ENCODE measurements around the gene CD72.
"Not testable (repeated sequence)": the region's sequence is repeated elsewhere in the genome, so short reads cannot be mapped to it uniquely, and the experiment has no call there.

The CD72 gene

GRCh38 chr9:35615981-35616680 lies 2.1 kb downstream of the CD72 start:
- no peak for ATAC-seq
- TF ChIP-seq ZNF8 (CRISPR knock-in tag; IDR thresholded peaks at IDR 0.05) (no peak), CSDC2 (CRISPR knock-in tag; IDR thresholded peaks at IDR 0.05) (no peak), SNAI2 (CRISPR knock-in tag; IDR thresholded peaks at IDR 0.05) (no peak), RARB (CRISPR knock-in tag; IDR thresholded peaks at IDR 0.05) (no peak), ZC3H10 (CRISPR knock-in tag; IDR thresholded peaks at IDR 0.05) (no peak), ISL1 (CRISPR knock-in tag; IDR thresholded peaks at IDR 0.05) (no peak), ZFP30 (CRISPR knock-in tag; IDR thresholded peaks at IDR 0.05) (no peak)
- TF ChIP-seq, protein P1, sequence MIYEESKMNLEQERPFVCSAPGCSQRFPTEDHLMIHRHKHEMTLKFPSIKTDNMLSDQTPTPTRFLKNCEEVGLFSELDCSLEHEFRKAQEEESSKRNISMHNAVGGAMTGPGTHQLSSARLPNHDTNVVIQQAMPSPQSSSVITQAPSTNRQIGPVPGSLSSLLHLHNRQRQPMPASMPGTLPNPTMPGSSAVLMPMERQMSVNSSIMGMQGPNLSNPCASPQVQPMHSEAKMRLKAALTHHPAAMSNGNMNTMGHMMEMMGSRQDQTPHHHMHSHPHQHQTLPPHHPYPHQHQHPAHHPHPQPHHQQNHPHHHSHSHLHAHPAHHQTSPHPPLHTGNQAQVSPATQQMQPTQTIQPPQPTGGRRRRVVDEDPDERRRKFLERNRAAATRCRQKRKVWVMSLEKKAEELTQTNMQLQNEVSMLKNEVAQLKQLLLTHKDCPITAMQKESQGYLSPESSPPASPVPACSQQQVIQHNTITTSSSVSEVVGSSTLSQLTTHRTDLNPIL (CRISPR knock-in tag; IDR thresholded peaks at IDR 0.05; ENCODE audit: low read depth): no peak
- TF ChIP-seq, protein P2, sequence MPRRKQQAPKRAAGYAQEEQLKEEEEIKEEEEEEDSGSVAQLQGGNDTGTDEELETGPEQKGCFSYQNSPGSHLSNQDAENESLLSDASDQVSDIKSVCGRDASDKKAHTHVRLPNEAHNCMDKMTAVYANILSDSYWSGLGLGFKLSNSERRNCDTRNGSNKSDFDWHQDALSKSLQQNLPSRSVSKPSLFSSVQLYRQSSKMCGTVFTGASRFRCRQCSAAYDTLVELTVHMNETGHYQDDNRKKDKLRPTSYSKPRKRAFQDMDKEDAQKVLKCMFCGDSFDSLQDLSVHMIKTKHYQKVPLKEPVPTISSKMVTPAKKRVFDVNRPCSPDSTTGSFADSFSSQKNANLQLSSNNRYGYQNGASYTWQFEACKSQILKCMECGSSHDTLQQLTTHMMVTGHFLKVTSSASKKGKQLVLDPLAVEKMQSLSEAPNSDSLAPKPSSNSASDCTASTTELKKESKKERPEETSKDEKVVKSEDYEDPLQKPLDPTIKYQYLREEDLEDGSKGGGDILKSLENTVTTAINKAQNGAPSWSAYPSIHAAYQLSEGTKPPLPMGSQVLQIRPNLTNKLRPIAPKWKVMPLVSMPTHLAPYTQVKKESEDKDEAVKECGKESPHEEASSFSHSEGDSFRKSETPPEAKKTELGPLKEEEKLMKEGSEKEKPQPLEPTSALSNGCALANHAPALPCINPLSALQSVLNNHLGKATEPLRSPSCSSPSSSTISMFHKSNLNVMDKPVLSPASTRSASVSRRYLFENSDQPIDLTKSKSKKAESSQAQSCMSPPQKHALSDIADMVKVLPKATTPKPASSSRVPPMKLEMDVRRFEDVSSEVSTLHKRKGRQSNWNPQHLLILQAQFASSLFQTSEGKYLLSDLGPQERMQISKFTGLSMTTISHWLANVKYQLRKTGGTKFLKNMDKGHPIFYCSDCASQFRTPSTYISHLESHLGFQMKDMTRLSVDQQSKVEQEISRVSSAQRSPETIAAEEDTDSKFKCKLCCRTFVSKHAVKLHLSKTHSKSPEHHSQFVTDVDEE (CRISPR knock-in tag; IDR thresholded peaks at IDR 0.05): no peak

DNA sequence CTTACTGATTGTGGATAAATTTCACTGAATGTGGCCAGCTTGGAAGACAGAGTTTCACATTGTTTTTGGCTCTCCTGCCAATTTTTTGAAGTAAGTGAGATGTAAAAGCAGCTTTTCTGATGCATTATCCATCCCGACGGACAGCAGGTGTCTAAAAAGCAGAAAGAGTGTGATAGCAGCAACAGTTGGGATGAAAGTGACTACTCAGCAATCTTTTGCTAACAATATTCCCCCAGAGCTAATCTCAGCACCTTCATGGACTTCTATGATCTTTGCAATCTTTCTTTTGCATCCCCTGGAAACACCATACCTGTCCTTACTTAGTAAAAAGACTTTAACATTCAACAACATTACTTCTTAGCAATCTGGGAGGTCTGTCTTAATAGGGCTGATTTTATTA lies 5.4 kb downstream of the CD72 start:
- TF ChIP-seq TCF4 (CRISPR knock-in tag; IDR thresholded peaks at IDR 0.05; ENCODE audit: borderline replicate concordance): no peak
- TF ChIP-seq, protein P3, sequence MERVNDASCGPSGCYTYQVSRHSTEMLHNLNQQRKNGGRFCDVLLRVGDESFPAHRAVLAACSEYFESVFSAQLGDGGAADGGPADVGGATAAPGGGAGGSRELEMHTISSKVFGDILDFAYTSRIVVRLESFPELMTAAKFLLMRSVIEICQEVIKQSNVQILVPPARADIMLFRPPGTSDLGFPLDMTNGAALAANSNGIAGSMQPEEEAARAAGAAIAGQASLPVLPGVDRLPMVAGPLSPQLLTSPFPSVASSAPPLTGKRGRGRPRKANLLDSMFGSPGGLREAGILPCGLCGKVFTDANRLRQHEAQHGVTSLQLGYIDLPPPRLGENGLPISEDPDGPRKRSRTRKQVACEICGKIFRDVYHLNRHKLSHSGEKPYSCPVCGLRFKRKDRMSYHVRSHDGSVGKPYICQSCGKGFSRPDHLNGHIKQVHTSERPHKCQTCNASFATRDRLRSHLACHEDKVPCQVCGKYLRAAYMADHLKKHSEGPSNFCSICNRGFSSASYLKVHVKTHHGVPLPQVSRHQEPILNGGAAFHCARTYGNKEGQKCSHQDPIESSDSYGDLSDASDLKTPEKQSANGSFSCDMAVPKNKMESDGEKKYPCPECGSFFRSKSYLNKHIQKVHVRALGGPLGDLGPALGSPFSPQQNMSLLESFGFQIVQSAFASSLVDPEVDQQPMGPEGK (CRISPR knock-in tag; IDR thresholded peaks at IDR 0.05; ENCODE audit: borderline replicate concordance): no peak
- TF ChIP-seq ZFP3 (CRISPR knock-in tag; IDR thresholded peaks at IDR 0.05): no peak

GRCh38 chr9:35612066-35612465 lies 6.1 kb downstream of the CD72 start:
- not testable (repeated sequence) for ATAC-seq

More for the DNA sequence above, 5.4 kb downstream of the CD72 start:
- ATAC-seq: no peak

DNA sequence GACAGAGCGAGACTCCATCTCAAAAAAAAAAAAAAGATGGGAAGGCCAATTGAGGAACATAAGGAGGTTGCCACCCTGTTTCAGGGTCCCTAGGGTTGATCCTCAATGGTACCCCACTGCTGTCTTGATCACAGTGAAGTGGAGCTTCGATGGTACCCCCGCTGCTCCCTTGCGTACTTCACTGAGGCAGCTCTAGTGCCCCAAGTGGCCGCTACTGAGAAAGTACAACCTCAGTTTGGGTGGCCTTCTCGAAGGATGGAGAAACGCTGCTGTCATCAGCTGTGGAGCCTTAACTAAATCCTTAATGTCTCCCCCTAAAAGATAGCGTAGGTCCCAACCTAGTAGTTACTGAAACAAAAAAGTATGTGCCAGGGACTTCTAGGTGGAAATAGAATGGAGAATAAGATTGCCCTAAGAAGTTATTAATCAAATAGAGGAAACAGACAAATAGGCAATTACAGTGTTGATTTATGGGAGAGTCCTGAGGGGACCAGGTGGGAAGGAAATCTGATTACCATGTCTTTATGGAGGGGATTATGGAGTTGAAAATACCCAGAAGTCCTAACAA lies 6.9 kb downstream of the CD72 start:
- ATAC-seq: peak; percentile 89
- TF ChIP-seq RARB (CRISPR knock-in tag; IDR thresholded peaks at IDR 0.05): no peak
- TF ChIP-seq ZFP3 (CRISPR knock-in tag; IDR thresholded peaks at IDR 0.05): no peak
- TF ChIP-seq ARNTL (CRISPR knock-in tag; IDR thresholded peaks at IDR 0.05; ENCODE audit: borderline replicate concordance, low read depth): no peak
- no peak for TF ChIP-seq PPARA (CRISPR knock-in tag; IDR thresholded peaks at IDR 0.05; ENCODE audit: borderline replicate concordance)
- TF ChIP-seq ZNF565 (CRISPR knock-in tag; conservative IDR thresholded peaks at IDR 0.05; ENCODE audit: low read depth): no peak
- no peak for TF ChIP-seq CSRNP3 (CRISPR knock-in tag; IDR thresholded peaks at IDR 0.05)
- TF ChIP-seq ISL1 (CRISPR knock-in tag; IDR thresholded peaks at IDR 0.05): no peak

- no peak for ATAC-seq
- TF ChIP-seq ZFP3 (CRISPR knock-in tag; IDR thresholded peaks at IDR 0.05) (no peak), ZNF70 (CRISPR knock-in tag; IDR thresholded peaks at IDR 0.05) (no peak), BACH2 (CRISPR knock-in tag; IDR thresholded peaks at IDR 0.05; ENCODE audit: borderline replicate concordance) (no peak), SNAI2 (CRISPR knock-in tag; IDR thresholded peaks at IDR 0.05) (no peak), ZNF8 (CRISPR knock-in tag; IDR thresholded peaks at IDR 0.05) (no peak), CSRNP3 (CRISPR knock-in tag; IDR thresholded peaks at IDR 0.05) (no peak)
These were observed 8.4 kb downstream of the CD72 start for GRCh38 chr9:35609820-35610163.

Measured in SK-N-SH treated with all-trans-retinoic acid at 6 μM for 48 hours (cell line).